HepG2 (cell line): ENCODE measurements around the gene PSORS1C1. TPM values are rescaled to one million over a fixed set of nuclear protein-coding genes. Genes with fewer than 3 reads are reported as not detected.

Source experiments
- ATAC-seq: fragments of 200-7000 bp; cut with Tn5 transposase; 3 replicates; pipeline ENCODE4 v1.9.1; 2020; ENCODE audit warnings: mild to moderate bottlenecking, moderate library complexity
- BruUV-seq: library from RNA; stranded (reverse); fragments of 400-500 nt; replicated peaks from 2 replicates; lab custom pipeline; 2021; lab: Mats Ljungman, UMichigan
- CTCF ChIA-PET: fragments of 300-600 bp; formaldehyde crosslinking; extraction: SDS; loops from one replicate; lab custom pipeline; 2021; ENCODE audit warnings: low total read pairs, inconsistent platforms, low intra/inter-chr PET ratio; lab: Yijun Ruan, JAX
- POLR2A ChIA-PET: fragments of 350-600 bp; sonication (Branson Sonifier 250); formaldehyde crosslinking; loops from one replicate; lab custom pipeline; 2020; ENCODE audit warnings: antibody characterized with exemption, inconsistent platforms; lab: Yijun Ruan, JAX
- DNase-seq: peaks from one replicate; pipeline ENCODE4 v3.0.0-alpha.2; 2015; ENCODE audit warnings: low spot score
- FAIRE-seq: peaks from 3 replicates; lab custom pipeline; 2011; peaks lifted over from hg19 to GRCh38; lab: Jason Lieb, UNC
- H2AFZ ChIP-seq: one replicate; pipeline ENCODE4 v1.6.1; 2011; ENCODE audit warnings: low read length, inconsistent platforms
- H3K27ac ChIP-seq: fragments of 300-600 bp; 3 replicates; pipeline ENCODE4 v1.8.0; 2011; ENCODE audit warnings: mixed run types, mild to moderate bottlenecking, mixed read lengths, low read length, inconsistent platforms; ENCODE audit not compliant: insufficient read depth; ENCODE audit errors: extremely low read length
- H3K27me3 ChIP-seq, 2 experiments: fragments of 200-600 bp in 1 of 2; 2 replicates in 1 of 2; 3 replicates in 1 of 2; pipeline versions ENCODE4 v1.6.0 to v1.8.0; 2011; ENCODE audit warnings: low read length in 2 of 2, mild to moderate bottlenecking in 2 of 2, moderate library complexity in 2 of 2, inconsistent platforms in 1 of 2; ENCODE audit not compliant: insufficient read depth in 2 of 2, control insufficient read depth in 1 of 2
- H3K36me3 ChIP-seq, 2 experiments: fragments of 200-600 bp in 1 of 2; replicated peaks in 1 of 2; 2 replicates in 1 of 2; 3 replicates in 1 of 2; pipeline versions ENCODE4 v1.5.1 to v1.8.0; 2011; ENCODE audit warnings: low read length in 2 of 2, inconsistent platforms in 1 of 2; ENCODE audit not compliant: insufficient read depth in 2 of 2, control insufficient read depth in 1 of 2
- H3K4me1 ChIP-seq: 2 replicates; pipeline ENCODE4 v1.5.1; 2012; ENCODE audit warnings: low read length, inconsistent platforms; ENCODE audit not compliant: insufficient read depth
- H3K4me2 ChIP-seq: 2 replicates; pipeline ENCODE4 v1.6.0; 2011; ENCODE audit warnings: low read depth, low read length, inconsistent platforms
- H3K4me3 ChIP-seq, 3 experiments: fragments of 200-600 bp in 1 of 3; sonication (generic), shearing (Covaris generic) in 1 of 3; replicated peaks in 1 of 3; 2 replicates each; pipeline ENCODE4 v1.5.1; 2011 to 2016; ENCODE audit warnings: low read length in 3 of 3, inconsistent platforms in 2 of 3, low read depth in 2 of 3, mild to moderate bottlenecking in 2 of 3, control low read depth in 1 of 3, mixed read lengths in 1 of 3; ENCODE audit not compliant: insufficient read depth in 1 of 3
- H3K79me2 ChIP-seq: one replicate; pipeline ENCODE4 v1.6.1; 2011; ENCODE audit warnings: low read length, inconsistent platforms; ENCODE audit not compliant: insufficient read depth
- H3K9ac ChIP-seq: 2 replicates; pipeline ENCODE4 v1.6.0; 2011; ENCODE audit warnings: mild to moderate bottlenecking, low read depth, low read length, inconsistent platforms; ENCODE audit not compliant: insufficient read depth
- H3K9me3 ChIP-seq: 2 replicates; pipeline ENCODE4 v1.5.1; 2012; ENCODE audit warnings: mild to moderate bottlenecking, low read length
- H4K20me1 ChIP-seq: 2 replicates; pipeline ENCODE4 v1.6.0; 2011; ENCODE audit warnings: inconsistent platforms, mild to moderate bottlenecking, low read length, moderate library complexity; ENCODE audit not compliant: insufficient read depth
- CBX1 ChIP-seq: IDR thresholded peaks from one replicate; pipeline ENCODE4 v1.6.1; 2016; ENCODE audit warnings: antibody characterized with exemption, low read depth
- CCDC6 ChIP-seq: sonication (generic); formaldehyde crosslinking; IDR thresholded peaks from 2 replicates; pipeline ENCODE4 v1.8.1; 2022; ENCODE audit warnings: mild to moderate bottlenecking, missing genetic modification reagents, moderate library complexity
- MIER3 ChIP-seq: IDR thresholded peaks from 2 replicates; pipeline ENCODE4 v1.6.1; 2016; ENCODE audit warnings: missing compliant biosample characterization, borderline replicate concordance
- RORA ChIP-seq: sonication (generic); formaldehyde crosslinking; IDR thresholded peaks from 2 replicates; pipeline ENCODE4 v1.5.0; 2020; ENCODE audit warnings: mild to moderate bottlenecking, missing genetic modification reagents, moderate library complexity
- TARDBP ChIP-seq: sonication (generic); formaldehyde crosslinking; IDR thresholded peaks from 2 replicates; pipeline ENCODE4 v1.8.0; 2022; ENCODE audit warnings: mild to moderate bottlenecking, missing genetic modification reagents
- ZFP1 ChIP-seq: IDR thresholded peaks from 2 replicates; pipeline ENCODE4 v1.6.1; 2016
- ZNF326 ChIP-seq: sonication (generic); formaldehyde crosslinking; IDR thresholded peaks from 2 replicates; pipeline ENCODE4 v1.4.0; 2020; ENCODE audit warnings: missing genetic modification reagents, borderline replicate concordance
- ZNF550 ChIP-seq: sonication (generic); formaldehyde crosslinking; IDR thresholded peaks from 2 replicates; pipeline ENCODE4 v1.4.0; 2020; ENCODE audit warnings: mild to moderate bottlenecking, missing genetic modification reagents, borderline replicate concordance
- WGBS: methylation state at CpG from one replicate; pipeline ENCODE4 v1.1.6; 2017; ENCODE audit warnings: low lambda C conversion rate; 5-methylcytosine and 5-hydroxymethylcytosine counted together
- in situ Hi-C: cut with HindIII; loops from 2 replicates; pipeline ENCODE4 v1.10.0; 2017; ENCODE audit warnings: low pct_unique_long_range_greater_than_20kb; ENCODE audit not compliant: extremely low pct_ligation_motif_present
- intact Hi-C: fragments of 100-400 bp; cut with micrococcal nuclease; formaldehyde crosslinking; loops from one replicate; pipeline ENCODE4 v1.10.0; 2022; ENCODE audit not compliant: unreplicated experiment
- polyA plus RNA-seq, 8 experiments: library from polyadenylated mRNA; depleted of rRNA in 3 of 8; stranded (reverse) in 7 of 8; unstranded in 1 of 8; fragments of >200 nt; fragmentation: Illumina TruSeq in 4 of 8; extraction: Trizol in 4 of 8; gene quantifications; 2 replicates each; pipeline versions ENCODE4 v1.2.1 to v1.2.3, GENCODE V29; 2011 to 2016; ENCODE audit warnings: low read depth in 4 of 8, missing spikeins in 1 of 8, mixed read lengths in 1 of 8; ENCODE audit not compliant: insufficient read depth in 1 of 8
- total RNA-seq, 5 experiments: library from RNA; depleted of rRNA; stranded (reverse); fragments of >200 nt; fragmentation: Illumina TruSeq; extraction: Trizol; gene quantifications; 2 replicates each; pipeline ENCODE4 v1.2.3, GENCODE V29; 2016; ENCODE audit warnings: low read depth in 1 of 5
- TF ChIP-seq, protein P1 (sequence below): sonication (generic); formaldehyde crosslinking; conservative IDR thresholded peaks from 2 replicates; pipeline ENCODE4 v1.4.0; 2020; ENCODE audit warnings: missing genetic modification reagents
- TF ChIP-seq, protein P2 (sequence below): sonication (generic); formaldehyde crosslinking; conservative IDR thresholded peaks from 2 replicates; pipeline ENCODE4 v1.4.0; 2020; ENCODE audit warnings: missing genetic modification reagents
- TF ChIP-seq, protein P3 (sequence below): sonication (generic); formaldehyde crosslinking; IDR thresholded peaks from 2 replicates; pipeline ENCODE4 v1.9.0; 2021; ENCODE audit warnings: missing genetic modification reagents, mild to moderate bottlenecking, borderline replicate concordance

PSORS1C1 gene
- total and polyA plus RNA-seq, 2 of the 13 experiments (the other 11 are each of a cell fraction or from before 2014, with no cell fraction given) = 0.01 to 0.02 TPM

DNA sequence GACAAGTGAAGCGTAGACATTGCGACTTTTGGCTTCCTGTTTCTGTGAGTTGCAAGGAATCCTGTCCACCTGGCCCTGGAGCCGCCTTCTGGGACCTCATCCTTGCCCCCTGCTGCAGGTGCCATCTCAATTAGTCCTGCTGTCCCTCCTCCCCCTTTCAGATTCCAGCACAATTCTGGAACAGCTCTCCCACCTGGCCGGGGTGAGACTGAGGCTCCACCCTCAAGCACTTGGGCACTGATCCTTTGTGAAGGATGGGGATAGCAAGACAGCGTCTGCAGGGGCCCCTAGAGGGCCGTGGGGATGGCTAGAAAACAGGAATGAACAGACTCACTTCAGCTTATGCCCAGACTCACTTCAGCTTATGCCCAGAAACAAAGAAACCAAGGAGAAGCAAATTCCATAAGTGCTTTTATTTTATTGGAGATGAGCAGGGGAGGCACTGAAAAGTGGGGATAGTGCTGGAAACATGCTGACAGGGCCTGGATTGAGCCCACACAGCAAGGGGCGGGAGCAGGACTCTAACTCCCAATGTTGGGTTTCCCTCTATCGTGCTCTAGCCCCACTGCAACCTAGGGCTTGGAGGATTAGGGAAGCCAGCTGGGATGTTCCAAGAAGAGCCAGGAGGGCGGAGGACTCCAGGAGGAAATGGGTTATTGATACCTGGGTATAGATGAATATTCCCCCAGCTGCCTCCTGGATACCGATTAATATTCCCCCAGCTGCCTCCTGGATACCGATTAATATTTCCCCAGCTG is 3.6 kb upstream of the PSORS1C1 start (continued):
- TF ChIP-seq, protein P1, sequence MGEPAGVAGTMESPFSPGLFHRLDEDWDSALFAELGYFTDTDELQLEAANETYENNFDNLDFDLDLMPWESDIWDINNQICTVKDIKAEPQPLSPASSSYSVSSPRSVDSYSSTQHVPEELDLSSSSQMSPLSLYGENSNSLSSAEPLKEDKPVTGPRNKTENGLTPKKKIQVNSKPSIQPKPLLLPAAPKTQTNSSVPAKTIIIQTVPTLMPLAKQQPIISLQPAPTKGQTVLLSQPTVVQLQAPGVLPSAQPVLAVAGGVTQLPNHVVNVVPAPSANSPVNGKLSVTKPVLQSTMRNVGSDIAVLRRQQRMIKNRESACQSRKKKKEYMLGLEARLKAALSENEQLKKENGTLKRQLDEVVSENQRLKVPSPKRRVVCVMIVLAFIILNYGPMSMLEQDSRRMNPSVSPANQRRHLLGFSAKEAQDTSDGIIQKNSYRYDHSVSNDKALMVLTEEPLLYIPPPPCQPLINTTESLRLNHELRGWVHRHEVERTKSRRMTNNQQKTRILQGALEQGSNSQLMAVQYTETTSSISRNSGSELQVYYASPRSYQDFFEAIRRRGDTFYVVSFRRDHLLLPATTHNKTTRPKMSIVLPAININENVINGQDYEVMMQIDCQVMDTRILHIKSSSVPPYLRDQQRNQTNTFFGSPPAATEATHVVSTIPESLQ (CRISPR knock-in tag) = no peak

DNA sequence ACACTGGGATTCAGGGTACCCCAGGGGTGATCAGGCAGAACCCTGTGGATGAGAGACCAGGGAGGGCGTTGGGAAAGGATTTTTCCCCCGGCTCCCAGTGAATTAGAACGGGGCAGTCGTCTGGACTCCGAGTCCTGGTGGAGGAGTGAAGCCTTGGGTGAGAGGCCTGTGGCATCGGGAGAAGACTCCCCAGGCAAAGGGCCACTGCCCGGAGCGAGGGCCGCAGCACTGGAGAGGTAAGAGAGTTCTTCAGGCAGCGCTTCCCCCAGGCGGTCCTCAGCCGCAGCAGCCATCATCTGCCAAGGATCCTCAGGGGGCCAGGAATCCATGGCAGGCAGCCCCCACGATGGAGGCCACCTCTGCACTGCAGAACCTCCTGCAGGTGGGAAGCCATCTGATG is 2.9 kb upstream of the PSORS1C1 start:
- Histone ChIP-seq H3K27ac (no peak overlapping the region), H3K9ac (no peak overlapping the region), H3K36me3 (no peaks in the 10 kb centered on the region), H3K9me3 (no peaks in the 10 kb centered on the region), H3K4me2 (no peak overlapping the region), H3K4me1 (peaks cover 9% of the 10 kb centered on the region; the same call in 1 of the 2 replicates), H2AFZ (no peak overlapping the region), H3K4me3 (no peak overlapping the region), H3K27me3 (peaks cover 5 to 66% of the 10 kb centered on the region in 2 experiments), H3K79me2 (no peaks in the 10 kb centered on the region), H4K20me1 (no peaks in the 10 kb centered on the region)
- CTCF ChIA-PET = no interaction called here
- intact Hi-C loops = no loop called here
- ATAC-seq (no peak), DNase-seq (no peak), FAIRE-seq (no peak)
- BruUV-seq = no TSS peak
- no peak for TF ChIP-seq ZFP1 (CRISPR knock-in tag)
- in situ Hi-C loops = no loop called here
- POLR2A ChIA-PET = no interaction called here
- 19% methylated on average over 8 of the region's 13 CpGs for WGBS

DNA sequence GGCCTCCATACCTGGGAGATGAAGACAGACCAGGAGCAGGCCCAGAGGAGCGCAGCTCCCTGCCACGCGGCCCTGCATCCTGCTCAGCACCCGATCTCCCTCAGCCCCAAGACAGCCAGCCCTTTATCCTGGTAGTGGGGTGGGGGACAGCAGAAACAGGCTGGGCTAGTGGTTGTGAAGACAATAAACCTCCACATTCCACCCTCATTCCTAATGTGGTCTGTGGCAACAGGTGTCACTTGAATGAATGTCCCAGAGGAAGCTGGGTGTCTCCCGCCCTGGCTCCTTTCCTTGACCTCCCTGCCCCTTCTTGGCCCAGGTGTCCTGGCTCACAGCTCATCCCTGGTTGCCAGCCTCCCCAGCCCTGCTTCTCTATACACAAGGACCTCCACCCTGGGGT is 2.1 kb upstream of the PSORS1C1 start, which contains the start of gene C6orf15:
TSS of gene C6orf15 (minus strand) at position 98 of the 400 bp plus-strand sequence. CDS start at position 78, 20 bp downstream.
- no peak for DNase-seq
- ChIA-PET CTCF (no interaction called here), POLR2A (no interaction called here)
- no peak for ATAC-seq
- no peak within 1 kb of the TSS for H2AFZ ChIP-seq
- H3K36me3 ChIP-seq = no peaks in the 10 kb centered on the region
- no peak for FAIRE-seq
- no peak within 1 kb of the TSS for H3K9ac ChIP-seq
- no peaks in the 10 kb centered on the region for H3K9me3 ChIP-seq
- WGBS = 67% methylated on average over 5 of the region's 5 CpGs
- no TSS peak for BruUV-seq
- H3K4me3 ChIP-seq = no peak within 1 kb of the TSS
- peaks cover 9% of the 10 kb centered on the region; the same call in 1 of the 2 replicates for H3K4me1 ChIP-seq
- no peak within 1 kb of the TSS for H3K27ac ChIP-seq
- H4K20me1 ChIP-seq = no peaks in the 10 kb centered on the region
- intact Hi-C loops (no loop called here), in situ Hi-C loops (no loop called here)
- peaks cover 7 to 74% of the 10 kb centered on the region in 2 experiments for H3K27me3 ChIP-seq
- H3K4me2 ChIP-seq = no peak within 1 kb of the TSS
- H3K79me2 ChIP-seq = no peaks in the 10 kb centered on the region
- TF ChIP-seq ZNF326 (no peak), CCDC6 (CRISPR knock-in tag) (no peak), RORA (CRISPR knock-in tag) (no peak), TARDBP (CRISPR knock-in tag) (no peak), CBX1 (no peak), ZNF550 (CRISPR knock-in tag) (no peak), MIER3 (CRISPR knock-in tag) (no peak)
- TF ChIP-seq, protein P2, sequence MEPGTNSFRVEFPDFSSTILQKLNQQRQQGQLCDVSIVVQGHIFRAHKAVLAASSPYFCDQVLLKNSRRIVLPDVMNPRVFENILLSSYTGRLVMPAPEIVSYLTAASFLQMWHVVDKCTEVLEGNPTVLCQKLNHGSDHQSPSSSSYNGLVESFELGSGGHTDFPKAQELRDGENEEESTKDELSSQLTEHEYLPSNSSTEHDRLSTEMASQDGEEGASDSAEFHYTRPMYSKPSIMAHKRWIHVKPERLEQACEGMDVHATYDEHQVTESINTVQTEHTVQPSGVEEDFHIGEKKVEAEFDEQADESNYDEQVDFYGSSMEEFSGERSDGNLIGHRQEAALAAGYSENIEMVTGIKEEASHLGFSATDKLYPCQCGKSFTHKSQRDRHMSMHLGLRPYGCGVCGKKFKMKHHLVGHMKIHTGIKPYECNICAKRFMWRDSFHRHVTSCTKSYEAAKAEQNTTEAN = no peak
- TF ChIP-seq, protein P3, sequence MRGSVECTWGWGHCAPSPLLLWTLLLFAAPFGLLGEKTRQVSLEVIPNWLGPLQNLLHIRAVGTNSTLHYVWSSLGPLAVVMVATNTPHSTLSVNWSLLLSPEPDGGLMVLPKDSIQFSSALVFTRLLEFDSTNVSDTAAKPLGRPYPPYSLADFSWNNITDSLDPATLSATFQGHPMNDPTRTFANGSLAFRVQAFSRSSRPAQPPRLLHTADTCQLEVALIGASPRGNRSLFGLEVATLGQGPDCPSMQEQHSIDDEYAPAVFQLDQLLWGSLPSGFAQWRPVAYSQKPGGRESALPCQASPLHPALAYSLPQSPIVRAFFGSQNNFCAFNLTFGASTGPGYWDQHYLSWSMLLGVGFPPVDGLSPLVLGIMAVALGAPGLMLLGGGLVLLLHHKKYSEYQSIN (CRISPR knock-in tag) = no peak
